Thyroid gland (tissue), 4 donors: ENCODE results near the gene ANXA2R.

ENCODE experiments used
- POLR2A ChIP-seq, 2 donors: fragments of 450-650 bp; IDR thresholded peaks; one replicate each; pipeline ENCODE4 v1.6.1; 2017; ENCODE audit warnings: antibody characterized with exemption in 2 of 2, mild to moderate bottlenecking in 2 of 2, moderate library complexity in 1 of 2
- TF ChIP-seq, protein P1 (sequence below), 6 experiments: fragments of 200-600 bp in 3 of 6; fragments of 450-650 bp in 3 of 6; sonication (generic) in 3 of 6; IDR thresholded peaks; one replicate each; pipeline ENCODE4 v1.5.1; 2016 to 2019; ENCODE audit warnings: antibody characterized with exemption in 6 of 6, mild to moderate bottlenecking in 2 of 6, inconsistent platforms in 1 of 6, moderate library complexity in 1 of 6

- TF ChIP-seq, protein P1, sequence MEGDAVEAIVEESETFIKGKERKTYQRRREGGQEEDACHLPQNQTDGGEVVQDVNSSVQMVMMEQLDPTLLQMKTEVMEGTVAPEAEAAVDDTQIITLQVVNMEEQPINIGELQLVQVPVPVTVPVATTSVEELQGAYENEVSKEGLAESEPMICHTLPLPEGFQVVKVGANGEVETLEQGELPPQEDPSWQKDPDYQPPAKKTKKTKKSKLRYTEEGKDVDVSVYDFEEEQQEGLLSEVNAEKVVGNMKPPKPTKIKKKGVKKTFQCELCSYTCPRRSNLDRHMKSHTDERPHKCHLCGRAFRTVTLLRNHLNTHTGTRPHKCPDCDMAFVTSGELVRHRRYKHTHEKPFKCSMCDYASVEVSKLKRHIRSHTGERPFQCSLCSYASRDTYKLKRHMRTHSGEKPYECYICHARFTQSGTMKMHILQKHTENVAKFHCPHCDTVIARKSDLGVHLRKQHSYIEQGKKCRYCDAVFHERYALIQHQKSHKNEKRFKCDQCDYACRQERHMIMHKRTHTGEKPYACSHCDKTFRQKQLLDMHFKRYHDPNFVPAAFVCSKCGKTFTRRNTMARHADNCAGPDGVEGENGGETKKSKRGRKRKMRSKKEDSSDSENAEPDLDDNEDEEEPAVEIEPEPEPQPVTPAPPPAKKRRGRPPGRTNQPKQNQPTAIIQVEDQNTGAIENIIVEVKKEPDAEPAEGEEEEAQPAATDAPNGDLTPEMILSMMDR (IDR thresholded peaks at IDR 0.05) = no peak
- no peak for TF ChIP-seq POLR2A (IDR thresholded peaks at IDR 0.05)
Measured at GRCh38 chr5:43005031-43005430, 35.1 kb downstream of the ANXA2R start.
